LoVo (cell line): ENCODE measurements around the gene UNC13C.

ENCODE experiments used
- DNase-seq: peaks from one replicate; pipeline ENCODE4 v3.0.0-alpha.2; 2016; ENCODE audit warnings: low spot score

The UNC13C gene

GRCh38 chr15:54482251-54482650 is 504.0 kb downstream of the UNC13C start:
- no peak for DNase-seq

GRCh38 chr15:54500330-54500729 is 522.1 kb downstream of the UNC13C start:
- DNase-seq, result no peak

GRCh38 chr15:54502416-54503075 is 524.3 kb downstream of the UNC13C start:
- no peak for DNase-seq

GRCh38 chr15:54504695-54505094 is 526.5 kb downstream of the UNC13C start:
- DNase-seq, result no peak

GRCh38 chr15:54506977-54507524 is 528.8 kb downstream of the UNC13C start:
- no peak for DNase-seq

GRCh38 chr15:54514601-54515000 is 536.4 kb downstream of the UNC13C start:
- no peak for DNase-seq

- no peak for DNase-seq
Observed at GRCh38 chr15:54515664-54516582, 537.7 kb downstream of the UNC13C start.

- DNase-seq, result no peak
Observed at GRCh38 chr15:54517366-54517765, 539.1 kb downstream of the UNC13C start.

- DNase-seq, result no peak
Observed at GRCh38 chr15:54518156-54518882, 540.1 kb downstream of the UNC13C start.

GRCh38 chr15:54519577-54519976 is 541.3 kb downstream of the UNC13C start:
- DNase-seq, result no peak

- DNase-seq, result no peak
Observed at GRCh38 chr15:54520616-54521015, 542.4 kb downstream of the UNC13C start.

GRCh38 chr15:54521206-54521605 is 543.0 kb downstream of the UNC13C start:
- DNase-seq, result no peak

- DNase-seq, result no peak
Observed at GRCh38 chr15:54528021-54528420, 549.8 kb downstream of the UNC13C start.

GRCh38 chr15:54540721-54541120 is 562.5 kb downstream of the UNC13C start:
- DNase-seq, result no peak

GRCh38 chr15:54547491-54547890 is 569.2 kb downstream of the UNC13C start:
- DNase-seq, result no peak

GRCh38 chr15:54550954-54551353 is 572.7 kb downstream of the UNC13C start:
- no peak for DNase-seq

GRCh38 chr15:54556231-54556630 is 578.0 kb downstream of the UNC13C start:
- no peak for DNase-seq

- no peak for DNase-seq
Observed at GRCh38 chr15:54559405-54560069, 581.3 kb downstream of the UNC13C start.

GRCh38 chr15:54560417-54560816 is 582.2 kb downstream of the UNC13C start:
- no peak for DNase-seq

- DNase-seq, result no peak
Observed at GRCh38 chr15:54564166-54564565, 585.9 kb downstream of the UNC13C start.

- DNase-seq, result no peak
Observed at GRCh38 chr15:54566654-54567053, 588.4 kb downstream of the UNC13C start.
